ENCODE results near the gene BABAM2. TPM values are rescaled to one million over a fixed set of nuclear protein-coding genes. Genes with fewer than 3 reads are reported as not detected.

BABAM2 gene
- total RNA-seq, 1 donor from 2014 or later, result 33.9 TPM

GRCh38 chr2:28046921-28047320 lies 156.4 kb downstream of the BABAM2 start:
- no peak overlapping the region for H3K4me3 Mint-ChIP-seq (ENCODE audit: unreplicated experiment)
- H3K27me3 Mint-ChIP-seq (ENCODE audit: low read depth), result no peaks in the 10 kb centered on the region
- H3K4me1 Mint-ChIP-seq (ENCODE audit: low read depth), result peaks cover 21% of the 10 kb centered on the region
- no peak overlapping the region for H3K27ac Mint-ChIP-seq (ENCODE audit: unreplicated experiment)
- peaks cover 5% of the 10 kb centered on the region for H3K36me3 Mint-ChIP-seq (ENCODE audit: low read depth)
- TF ChIP-seq CTCF (IDR thresholded peaks at IDR 0.05), result no peak
- no peak for DNase-seq (ENCODE audit: low spot score)
- no peaks in the 10 kb centered on the region for H3K9me3 Mint-ChIP-seq (ENCODE audit: low read depth)

- H3K36me3 Mint-ChIP-seq (ENCODE audit: low read depth), result peaks cover 3% of the 10 kb centered on the region
- H3K4me1 Mint-ChIP-seq (ENCODE audit: low read depth), result peaks cover 25% of the 10 kb centered on the region
- TF ChIP-seq CTCF (IDR thresholded peaks at IDR 0.05), result no peak
- no peak for DNase-seq (ENCODE audit: low spot score)
- no peaks in the 10 kb centered on the region for H3K27me3 Mint-ChIP-seq (ENCODE audit: low read depth)
- H3K4me3 Mint-ChIP-seq (ENCODE audit: unreplicated experiment), result no peak overlapping the region
- H3K9me3 Mint-ChIP-seq (ENCODE audit: low read depth), result no peaks in the 10 kb centered on the region
- no peak overlapping the region for H3K27ac Mint-ChIP-seq (ENCODE audit: unreplicated experiment)
These were observed 157.2 kb downstream of the BABAM2 start for GRCh38 chr2:28047681-28048080.

- Mint-ChIP-seq H3K9me3 (ENCODE audit: low read depth) (no peaks in the 10 kb centered on the region), H3K4me3 (ENCODE audit: unreplicated experiment) (no peak overlapping the region), H3K27ac (ENCODE audit: unreplicated experiment) (no peak overlapping the region), H3K36me3 (ENCODE audit: low read depth) (peaks cover 3% of the 10 kb centered on the region), H3K27me3 (ENCODE audit: low read depth) (no peaks in the 10 kb centered on the region), H3K4me1 (ENCODE audit: low read depth) (peaks cover 25% of the 10 kb centered on the region)
- no peak for TF ChIP-seq CTCF (IDR thresholded peaks at IDR 0.05)
- DNase-seq (ENCODE audit: low spot score), result no peak
These were observed 157.8 kb downstream of the BABAM2 start for GRCh38 chr2:28048341-28048740.

- no peak overlapping the region for H3K27ac Mint-ChIP-seq (ENCODE audit: unreplicated experiment)
- DNase-seq (ENCODE audit: low spot score), result no peak
- no peaks in the 10 kb centered on the region for H3K9me3 Mint-ChIP-seq (ENCODE audit: low read depth)
- H3K36me3 Mint-ChIP-seq (ENCODE audit: low read depth), result peaks cover 3% of the 10 kb centered on the region
- peaks cover 27% of the 10 kb centered on the region for H3K4me1 Mint-ChIP-seq (ENCODE audit: low read depth)
- H3K4me3 Mint-ChIP-seq (ENCODE audit: unreplicated experiment), result no peak overlapping the region
- H3K27me3 Mint-ChIP-seq (ENCODE audit: low read depth), result no peaks in the 10 kb centered on the region
- TF ChIP-seq CTCF (IDR thresholded peaks at IDR 0.05), result no peak
These were observed 158.9 kb downstream of the BABAM2 start for GRCh38 chr2:28049416-28049815.

- Mint-ChIP-seq H3K9me3 (ENCODE audit: low read depth) (no peaks in the 10 kb centered on the region), H3K36me3 (ENCODE audit: low read depth) (peaks cover 3% of the 10 kb centered on the region), H3K4me1 (ENCODE audit: low read depth) (peaks cover 27% of the 10 kb centered on the region), H3K4me3 (ENCODE audit: unreplicated experiment) (no peak overlapping the region), H3K27ac (ENCODE audit: unreplicated experiment) (no peak overlapping the region), H3K27me3 (ENCODE audit: low read depth) (no peaks in the 10 kb centered on the region)
- no peak for DNase-seq (ENCODE audit: low spot score)
- TF ChIP-seq CTCF (IDR thresholded peaks at IDR 0.05), result no peak
These were observed 159.4 kb downstream of the BABAM2 start for GRCh38 chr2:28049899-28050298.
